ENCODE results near the gene TOGARAM1. TPM values are rescaled to one million over a fixed set of nuclear protein-coding genes. Genes with fewer than 3 reads are reported as not detected.

Gene TOGARAM1
- total RNA-seq, 4 donors from 2014 or later = 13.5 to 23.6 (median 17.9) TPM

DNA sequence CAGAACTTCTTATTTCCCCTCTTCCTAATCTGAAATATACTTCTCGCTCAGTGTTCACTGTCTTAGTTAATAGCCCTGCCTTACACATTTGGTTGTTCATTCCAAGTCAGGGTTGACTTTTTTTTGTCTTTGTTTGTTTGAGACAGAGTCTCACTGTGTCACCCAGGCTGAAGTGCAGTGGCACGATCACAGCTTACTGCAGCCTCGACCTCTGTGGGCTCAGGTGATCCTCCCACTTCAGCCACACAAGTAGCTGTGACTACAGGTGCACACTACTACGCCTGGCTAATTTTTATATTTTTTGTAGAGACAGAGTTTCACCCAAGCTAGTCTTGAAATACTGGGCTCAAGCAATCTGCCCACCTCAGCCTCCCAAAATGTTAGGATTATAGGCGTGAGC is 79.7 kb downstream of the TOGARAM1 start:
- intact Hi-C loops (cut with DNase I; ENCODE audit: low total_unique reads) (no loop called here), in situ Hi-C loops (cut with MboI; ENCODE audit: low pct_ligation_motif_present in 1 of 4, low pct_unique_long_range_greater_than_20kb in 1 of 4, low sequenced_read_pairs in 3 of 4) (no loop called here)
- no peaks in the 10 kb centered on the region for H3K9me3 ChIP-seq
- H3K27ac ChIP-seq = no peak overlapping the region
- H3K4me1 ChIP-seq = no peaks in the 10 kb centered on the region
- DNase-seq = no peak
- 95 to 100% methylated on average over 5 of the region's 5 CpGs for WGBS, 2 donors (ENCODE audit: low coverage in 1 of 2)
- peaks cover 0 to 14% (median 6%) of the 10 kb centered on the region in 4 donors for H3K36me3 ChIP-seq
- H3K27me3 ChIP-seq = no peaks in the 10 kb centered on the region
- TF ChIP-seq POLR2A (IDR thresholded peaks at IDR 0.05) = no peak
- TF ChIP-seq EP300 (IDR thresholded peaks at IDR 0.05; ENCODE audit: low read depth) = no peak
- TF ChIP-seq, protein P1, sequence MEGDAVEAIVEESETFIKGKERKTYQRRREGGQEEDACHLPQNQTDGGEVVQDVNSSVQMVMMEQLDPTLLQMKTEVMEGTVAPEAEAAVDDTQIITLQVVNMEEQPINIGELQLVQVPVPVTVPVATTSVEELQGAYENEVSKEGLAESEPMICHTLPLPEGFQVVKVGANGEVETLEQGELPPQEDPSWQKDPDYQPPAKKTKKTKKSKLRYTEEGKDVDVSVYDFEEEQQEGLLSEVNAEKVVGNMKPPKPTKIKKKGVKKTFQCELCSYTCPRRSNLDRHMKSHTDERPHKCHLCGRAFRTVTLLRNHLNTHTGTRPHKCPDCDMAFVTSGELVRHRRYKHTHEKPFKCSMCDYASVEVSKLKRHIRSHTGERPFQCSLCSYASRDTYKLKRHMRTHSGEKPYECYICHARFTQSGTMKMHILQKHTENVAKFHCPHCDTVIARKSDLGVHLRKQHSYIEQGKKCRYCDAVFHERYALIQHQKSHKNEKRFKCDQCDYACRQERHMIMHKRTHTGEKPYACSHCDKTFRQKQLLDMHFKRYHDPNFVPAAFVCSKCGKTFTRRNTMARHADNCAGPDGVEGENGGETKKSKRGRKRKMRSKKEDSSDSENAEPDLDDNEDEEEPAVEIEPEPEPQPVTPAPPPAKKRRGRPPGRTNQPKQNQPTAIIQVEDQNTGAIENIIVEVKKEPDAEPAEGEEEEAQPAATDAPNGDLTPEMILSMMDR (IDR thresholded peaks at IDR 0.05) = no peak
- no peak for TF ChIP-seq POLR2AphosphoS5 (IDR thresholded peaks at IDR 0.05)
- H3K4me3 ChIP-seq = no peak overlapping the region

DNA sequence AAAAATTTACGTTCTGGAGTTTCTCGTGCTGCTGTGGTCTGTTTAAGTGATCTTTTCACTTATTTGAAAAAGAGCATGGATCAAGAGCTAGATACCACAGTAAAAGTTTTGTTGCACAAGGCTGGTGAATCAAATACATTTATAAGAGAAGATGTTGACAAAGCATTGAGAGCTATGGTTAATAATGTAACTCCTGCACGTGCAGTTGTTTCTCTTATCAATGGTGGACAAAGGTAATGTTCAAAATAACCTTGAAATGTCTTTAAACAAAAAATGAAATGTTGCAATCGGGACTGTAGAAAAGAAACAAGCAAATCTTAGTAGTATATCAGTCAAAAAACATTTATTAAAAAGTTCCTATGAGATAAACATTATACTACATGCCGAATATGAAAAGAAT is 82.6 kb downstream of the TOGARAM1 start:
- 88 to 91% methylated on average over 5 of the region's 5 CpGs for WGBS, 2 donors (ENCODE audit: low coverage in 1 of 2)
- intact Hi-C loops (cut with DNase I; ENCODE audit: low total_unique reads) (no loop called here), in situ Hi-C loops (cut with MboI; ENCODE audit: low pct_ligation_motif_present in 1 of 4, low pct_unique_long_range_greater_than_20kb in 1 of 4, low sequenced_read_pairs in 3 of 4) (no loop called here)
- no peaks in the 10 kb centered on the region for H3K27me3 ChIP-seq
- no peak overlapping the region for H3K27ac ChIP-seq
- no peaks in the 10 kb centered on the region for H3K4me1 ChIP-seq
- H3K36me3 ChIP-seq = peaks cover 0 to 14% (median 5%) of the 10 kb centered on the region in 4 donors
- TF ChIP-seq EP300 (IDR thresholded peaks at IDR 0.05; ENCODE audit: low read depth) = no peak
- TF ChIP-seq, protein P1 (IDR thresholded peaks at IDR 0.05) = no peak
- TF ChIP-seq POLR2A (IDR thresholded peaks at IDR 0.05) = no peak
- TF ChIP-seq POLR2AphosphoS5 (IDR thresholded peaks at IDR 0.05) = no peak
- no peaks in the 10 kb centered on the region for H3K9me3 ChIP-seq
- H3K4me3 ChIP-seq = no peak overlapping the region
- DNase-seq = no peak

DNA sequence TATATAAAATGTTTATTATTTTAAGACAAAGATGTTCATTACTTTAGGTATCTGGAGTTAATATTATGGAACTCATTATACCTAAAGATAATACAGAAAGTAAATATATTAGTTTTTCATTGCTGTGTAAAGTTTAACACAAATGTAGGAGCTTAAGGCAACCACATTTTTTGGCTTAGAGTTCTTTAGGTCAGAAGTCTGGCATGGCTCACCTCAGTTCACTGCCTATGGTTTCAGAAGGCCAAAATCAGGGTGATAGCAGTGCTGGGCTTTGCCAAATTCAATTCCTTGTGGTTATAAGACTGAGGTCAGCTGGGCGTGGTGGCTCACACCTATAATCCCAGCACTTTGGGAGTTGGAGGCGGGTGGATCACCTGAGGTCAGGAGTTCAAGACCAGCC is 86.4 kb downstream of the TOGARAM1 start:
- TF ChIP-seq POLR2A (IDR thresholded peaks at IDR 0.05) (no peak), POLR2AphosphoS5 (IDR thresholded peaks at IDR 0.05) (no peak), EP300 (IDR thresholded peaks at IDR 0.05; ENCODE audit: low read depth) (no peak)
- TF ChIP-seq, protein P1 (IDR thresholded peaks at IDR 0.05) = no peak
- H3K9me3 ChIP-seq = no peaks in the 10 kb centered on the region
- intact Hi-C loops (cut with DNase I; ENCODE audit: low total_unique reads) (no loop called here), in situ Hi-C loops (cut with MboI; ENCODE audit: low pct_ligation_motif_present in 1 of 4, low pct_unique_long_range_greater_than_20kb in 1 of 4, low sequenced_read_pairs in 3 of 4) (no loop called here)
- 92 to 100% methylated on average over 1 to 2 of the region's 2 CpGs for WGBS, 2 donors (ENCODE audit: low coverage in 1 of 2)
- no peaks in the 10 kb centered on the region for H3K27me3 ChIP-seq
- H3K4me1 ChIP-seq = no peaks in the 10 kb centered on the region
- DNase-seq = no peak
- no peak overlapping the region for H3K4me3 ChIP-seq
- no peak overlapping the region for H3K27ac ChIP-seq
- H3K36me3 ChIP-seq = peaks cover 0 to 9% (median 4%) of the 10 kb centered on the region in 4 donors

DNA sequence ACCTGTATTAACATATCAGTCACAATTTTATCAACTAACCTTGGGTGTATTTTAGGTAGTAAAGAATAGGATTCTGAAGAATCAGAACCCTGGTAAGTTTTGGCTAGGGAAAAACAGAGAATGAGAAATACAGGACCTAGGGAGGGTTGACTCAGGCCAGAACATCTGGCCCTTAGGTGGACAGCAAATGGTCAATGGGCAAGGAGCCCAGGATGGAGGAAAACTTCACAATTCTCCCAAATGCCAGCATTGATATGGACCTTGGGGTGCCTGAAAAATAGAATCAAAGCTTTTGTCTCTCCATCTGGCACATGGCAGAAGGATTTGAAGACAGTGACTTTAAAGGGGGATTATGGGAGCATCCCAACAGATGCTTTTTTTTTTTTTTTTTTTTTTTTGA is 89.2 kb downstream of the TOGARAM1 start:
- Histone ChIP-seq H3K4me1 (no peaks in the 10 kb centered on the region), H3K27ac (no peak overlapping the region), H3K4me3 (no peak overlapping the region), H3K36me3 (peaks cover 0 to 26% (median 10%) of the 10 kb centered on the region in 4 donors), H3K27me3 (no peaks in the 10 kb centered on the region), H3K9me3 (no peaks in the 10 kb centered on the region)
- in situ Hi-C loops (cut with MboI; ENCODE audit: low pct_ligation_motif_present in 1 of 4, low pct_unique_long_range_greater_than_20kb in 1 of 4, low sequenced_read_pairs in 3 of 4) = no loop called here
- intact Hi-C loops (cut with DNase I; ENCODE audit: low total_unique reads) = no loop called here
- no peak for DNase-seq
- no peak for TF ChIP-seq POLR2A (IDR thresholded peaks at IDR 0.05)
- TF ChIP-seq POLR2AphosphoS5 (IDR thresholded peaks at IDR 0.05) = no peak
- TF ChIP-seq EP300 (IDR thresholded peaks at IDR 0.05; ENCODE audit: low read depth) = no peak
- TF ChIP-seq, protein P1 (IDR thresholded peaks at IDR 0.05) = no peak
